GM12878 (cell line): ENCODE measurements around the gene NMB.
A peak's percentile ranks its signal among the peaks of the same experiment; 100 is the strongest.

Experiments
- CHD2 ChIP-seq: IDR thresholded peaks from 2 replicates; pipeline ENCODE4 v1.6.1; 2011; ENCODE audit warnings: low read depth, low read length, improper control_type of control experiment, borderline replicate concordance
- EP300 ChIP-seq, 2 experiments: fragments of 150-350 bp in 1 of 2; IDR thresholded peaks; 2 replicates each; pipeline ENCODE4 v1.6.1; 2011 to 2012; ENCODE audit warnings: low read depth in 2 of 2, low read length in 2 of 2, borderline replicate concordance in 1 of 2, improper control_type of control experiment in 1 of 2, inconsistent platforms in 1 of 2; ENCODE audit not compliant: control insufficient read depth in 1 of 2
- EZH2 ChIP-seq: IDR thresholded peaks from 2 replicates; pipeline ENCODE4 v1.6.1; 2012; ENCODE audit warnings: low read depth, mild to moderate bottlenecking, control low read depth, inconsistent platforms, low read length, borderline replicate concordance; ENCODE audit not compliant: control insufficient read depth
- RBBP5 ChIP-seq: fragments of 200-600 bp; sonication (generic); conservative IDR thresholded peaks from 2 replicates; pipeline ENCODE4 v1.6.1; 2016
- TBL1XR1 ChIP-seq: IDR thresholded peaks from 2 replicates; pipeline ENCODE4 v1.6.1; 2012; ENCODE audit warnings: low read depth, low read length, improper control_type of control experiment
- ZNF274 ChIP-seq: IDR thresholded peaks from one replicate; pipeline ENCODE4 v1.8.0; 2011; ENCODE audit not compliant: insufficient read length, insufficient read depth
- ZNF622 ChIP-seq: fragments of 450-650 bp; IDR thresholded peaks from 2 replicates; pipeline ENCODE4 v1.6.1; 2017; ENCODE audit warnings: mild to moderate bottlenecking, inconsistent platforms
- TF ChIP-seq, protein P1 (sequence below), 3 experiments: IDR thresholded peaks in 2 of 3; conservative IDR thresholded peaks in 1 of 3; 2 replicates each; pipeline ENCODE4 v1.5.1; 2011; ENCODE audit warnings: low read depth in 3 of 3, low read length in 3 of 3, mild to moderate bottlenecking in 3 of 3, control low read depth in 2 of 3, moderate library complexity in 2 of 3, inconsistent platforms in 1 of 3, mixed read lengths in 1 of 3; ENCODE audit not compliant: control insufficient read depth in 2 of 3, insufficient read depth in 1 of 3; ENCODE audit errors: extremely low read depth in 1 of 3
- TF ChIP-seq, protein P2 (sequence below): IDR thresholded peaks from 2 replicates; pipeline ENCODE4 v1.6.1; 2011; ENCODE audit warnings: low read depth, low read length, improper control_type of control experiment, borderline replicate concordance
- TF ChIP-seq, protein P3 (sequence below): IDR thresholded peaks from 2 replicates; pipeline ENCODE4 v1.6.1; 2012; ENCODE audit warnings: low read depth, low read length, improper control_type of control experiment
- TF ChIP-seq, protein P4 (sequence below): IDR thresholded peaks from 2 replicates; pipeline ENCODE4 v1.6.1; 2011; ENCODE audit warnings: mild to moderate bottlenecking, low read depth, low read length, moderate library complexity; ENCODE audit not compliant: insufficient replicate concordance
- TF ChIP-seq, protein P5 (sequence below): fragments of 450-650 bp; IDR thresholded peaks from 2 replicates; pipeline ENCODE4 v1.6.1; 2014; ENCODE audit warnings: mild to moderate bottlenecking

DNA sequence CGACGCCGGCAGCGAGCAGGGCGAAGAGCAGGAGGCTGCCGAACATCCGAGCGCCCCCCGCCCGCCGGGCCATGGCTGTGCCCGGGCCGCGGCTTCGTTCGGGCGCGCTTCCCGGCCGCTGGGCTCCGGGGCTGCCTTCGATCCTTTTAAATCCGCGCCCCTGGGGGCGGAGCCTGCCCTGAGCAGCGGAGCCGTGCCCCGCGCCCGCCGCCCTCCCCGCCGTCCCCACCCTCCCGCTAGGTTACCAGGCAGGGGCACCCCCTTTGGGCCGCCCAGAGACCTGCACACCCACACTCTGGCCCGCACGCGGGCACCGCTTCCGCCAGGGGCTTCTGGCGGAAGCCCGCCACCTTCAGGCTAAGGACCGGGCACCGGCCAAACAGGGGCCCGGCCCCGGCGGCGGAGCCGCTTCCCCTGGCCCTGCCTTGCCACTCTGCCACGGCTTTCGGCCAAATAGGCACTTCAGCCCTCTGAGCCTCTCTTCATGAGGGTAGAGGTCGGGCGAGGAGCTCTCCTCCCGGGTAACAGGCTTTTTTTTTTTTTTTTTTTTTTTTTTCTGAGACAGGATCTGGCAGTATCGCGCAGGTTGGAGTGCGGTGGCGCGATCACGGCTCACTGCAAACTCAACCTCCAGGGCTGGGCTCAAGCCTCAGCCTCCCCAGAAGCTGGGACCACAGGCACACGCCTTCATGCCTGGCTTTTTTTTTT is at the start of gene NMB:
- TF ChIP-seq, protein P1, sequence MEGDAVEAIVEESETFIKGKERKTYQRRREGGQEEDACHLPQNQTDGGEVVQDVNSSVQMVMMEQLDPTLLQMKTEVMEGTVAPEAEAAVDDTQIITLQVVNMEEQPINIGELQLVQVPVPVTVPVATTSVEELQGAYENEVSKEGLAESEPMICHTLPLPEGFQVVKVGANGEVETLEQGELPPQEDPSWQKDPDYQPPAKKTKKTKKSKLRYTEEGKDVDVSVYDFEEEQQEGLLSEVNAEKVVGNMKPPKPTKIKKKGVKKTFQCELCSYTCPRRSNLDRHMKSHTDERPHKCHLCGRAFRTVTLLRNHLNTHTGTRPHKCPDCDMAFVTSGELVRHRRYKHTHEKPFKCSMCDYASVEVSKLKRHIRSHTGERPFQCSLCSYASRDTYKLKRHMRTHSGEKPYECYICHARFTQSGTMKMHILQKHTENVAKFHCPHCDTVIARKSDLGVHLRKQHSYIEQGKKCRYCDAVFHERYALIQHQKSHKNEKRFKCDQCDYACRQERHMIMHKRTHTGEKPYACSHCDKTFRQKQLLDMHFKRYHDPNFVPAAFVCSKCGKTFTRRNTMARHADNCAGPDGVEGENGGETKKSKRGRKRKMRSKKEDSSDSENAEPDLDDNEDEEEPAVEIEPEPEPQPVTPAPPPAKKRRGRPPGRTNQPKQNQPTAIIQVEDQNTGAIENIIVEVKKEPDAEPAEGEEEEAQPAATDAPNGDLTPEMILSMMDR (IDR thresholded peaks at IDR 0.05 in 2 of 3, conservative IDR thresholded peaks at IDR 0.05 in 1 of 3; ENCODE audit: control insufficient read depth in 2 of 3, extremely low read depth in 1 of 3, insufficient read depth in 1 of 3, low read depth in 3 of 3, low read length in 3 of 3), result peak; percentile 56 to 66 (median 61)
- no peak for TF ChIP-seq ZNF622
- TF ChIP-seq EZH2, result no peak
- TF ChIP-seq, protein P2, sequence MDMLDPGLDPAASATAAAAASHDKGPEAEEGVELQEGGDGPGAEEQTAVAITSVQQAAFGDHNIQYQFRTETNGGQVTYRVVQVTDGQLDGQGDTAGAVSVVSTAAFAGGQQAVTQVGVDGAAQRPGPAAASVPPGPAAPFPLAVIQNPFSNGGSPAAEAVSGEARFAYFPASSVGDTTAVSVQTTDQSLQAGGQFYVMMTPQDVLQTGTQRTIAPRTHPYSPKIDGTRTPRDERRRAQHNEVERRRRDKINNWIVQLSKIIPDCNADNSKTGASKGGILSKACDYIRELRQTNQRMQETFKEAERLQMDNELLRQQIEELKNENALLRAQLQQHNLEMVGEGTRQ, result no peak
- TF ChIP-seq, protein P3, sequence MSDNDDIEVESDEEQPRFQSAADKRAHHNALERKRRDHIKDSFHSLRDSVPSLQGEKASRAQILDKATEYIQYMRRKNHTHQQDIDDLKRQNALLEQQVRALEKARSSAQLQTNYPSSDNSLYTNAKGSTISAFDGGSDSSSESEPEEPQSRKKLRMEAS, result no peak
- no peak for TF ChIP-seq TBL1XR1
- peak; percentile 10; the same call in 1 of the 2 replicates for TF ChIP-seq CHD2
- TF ChIP-seq, protein P4, sequence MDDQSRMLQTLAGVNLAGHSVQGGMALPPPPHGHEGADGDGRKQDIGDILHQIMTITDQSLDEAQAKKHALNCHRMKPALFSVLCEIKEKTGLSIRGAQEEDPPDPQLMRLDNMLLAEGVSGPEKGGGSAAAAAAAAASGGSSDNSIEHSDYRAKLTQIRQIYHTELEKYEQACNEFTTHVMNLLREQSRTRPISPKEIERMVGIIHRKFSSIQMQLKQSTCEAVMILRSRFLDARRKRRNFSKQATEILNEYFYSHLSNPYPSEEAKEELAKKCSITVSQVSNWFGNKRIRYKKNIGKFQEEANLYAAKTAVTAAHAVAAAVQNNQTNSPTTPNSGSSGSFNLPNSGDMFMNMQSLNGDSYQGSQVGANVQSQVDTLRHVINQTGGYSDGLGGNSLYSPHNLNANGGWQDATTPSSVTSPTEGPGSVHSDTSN, result no peak
- TF ChIP-seq EP300 (IDR thresholded peaks at IDR 0.05; ENCODE audit: borderline replicate concordance in 1 of 2, control insufficient read depth in 1 of 2, low read depth in 2 of 2, low read length in 2 of 2), result no peak
- no peak for TF ChIP-seq ZNF274
- no peak for TF ChIP-seq RBBP5
- TF ChIP-seq, protein P5, sequence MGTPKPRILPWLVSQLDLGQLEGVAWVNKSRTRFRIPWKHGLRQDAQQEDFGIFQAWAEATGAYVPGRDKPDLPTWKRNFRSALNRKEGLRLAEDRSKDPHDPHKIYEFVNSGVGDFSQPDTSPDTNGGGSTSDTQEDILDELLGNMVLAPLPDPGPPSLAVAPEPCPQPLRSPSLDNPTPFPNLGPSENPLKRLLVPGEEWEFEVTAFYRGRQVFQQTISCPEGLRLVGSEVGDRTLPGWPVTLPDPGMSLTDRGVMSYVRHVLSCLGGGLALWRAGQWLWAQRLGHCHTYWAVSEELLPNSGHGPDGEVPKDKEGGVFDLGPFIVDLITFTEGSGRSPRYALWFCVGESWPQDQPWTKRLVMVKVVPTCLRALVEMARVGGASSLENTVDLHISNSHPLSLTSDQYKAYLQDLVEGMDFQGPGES, result no peak
